IMR-90 (cell line): ENCODE results near the gene EVX1. TPM values are rescaled to one million over a fixed set of nuclear protein-coding genes. Genes with fewer than 3 reads are reported as not detected.

Experiments used
- ATAC-seq: fragments of 200-7000 bp; cut with Tn5 transposase; 2 replicates; pipeline ENCODE4 v1.9.1; 2020; ENCODE audit warnings: low read depth, mild to moderate bottlenecking, moderate library complexity
- BruUV-seq: library from RNA; stranded (reverse); fragments of 400-500 nt; replicated peaks from 2 replicates; lab custom pipeline; 2021; lab: Mats Ljungman, UMichigan
- CTCF ChIA-PET: fragments of 300-600 bp; formaldehyde crosslinking; extraction: SDS; loops from one replicate; lab custom pipeline; 2021; ENCODE audit warnings: antibody characterized with exemption; lab: Yijun Ruan, JAX
- POLR2A ChIA-PET: fragments of 300-600 bp; sonication (Branson Sonifier 250); formaldehyde crosslinking; loops from one replicate; lab custom pipeline; 2022; ENCODE audit warnings: antibody characterized with exemption; ENCODE audit not compliant: unreplicated experiment; lab: Charles Lee
- DNase-seq: peaks from one replicate; pipeline ENCODE4 v3.0.0; 2013
- H2AFZ ChIP-seq: replicated peaks from 2 replicates; pipeline ENCODE3; 2013; ENCODE audit warnings: low read length, mild to moderate bottlenecking; ENCODE audit not compliant: poor library complexity
- H2AK5ac ChIP-seq: 2 replicates; pipeline ENCODE4 v1.6.1; 2013; ENCODE audit warnings: low read depth, low read length, inconsistent platforms
- H2AK9ac ChIP-seq: replicated peaks from 2 replicates; pipeline ENCODE3; 2013; ENCODE audit warnings: mild to moderate bottlenecking, low read depth, low read length, moderate library complexity; ENCODE audit not compliant: poor library complexity
- H2BK120ac ChIP-seq: 2 replicates; pipeline ENCODE4 v1.6.1; 2013; ENCODE audit warnings: low read depth, low read length, inconsistent platforms
- H2BK15ac ChIP-seq: 3 replicates; pipeline ENCODE4 v1.6.1; 2013; ENCODE audit warnings: low read depth, low read length, inconsistent platforms
- H2BK20ac ChIP-seq: 2 replicates; pipeline ENCODE4 v1.6.1; 2013; ENCODE audit warnings: low read depth, mild to moderate bottlenecking, inconsistent platforms, low read length, moderate library complexity
- H2BK5ac ChIP-seq: 2 replicates; pipeline ENCODE4 v1.6.1; 2013; ENCODE audit warnings: mild to moderate bottlenecking, low read depth, low read length, inconsistent platforms; ENCODE audit not compliant: poor library complexity, severe bottlenecking
- H3K14ac ChIP-seq: replicated peaks from 2 replicates; pipeline ENCODE4 v1.6.1; 2013; ENCODE audit warnings: low read depth, low read length, inconsistent platforms
- H3K18ac ChIP-seq: 2 replicates; pipeline ENCODE4 v1.6.1; 2013; ENCODE audit warnings: low read depth, low read length, control low read depth
- H3K23ac ChIP-seq: 2 replicates; pipeline ENCODE4 v1.6.1; 2013; ENCODE audit warnings: low read depth, low read length, inconsistent platforms
- H3K27ac ChIP-seq: 2 replicates; pipeline ENCODE4 v1.5.1; 2013; ENCODE audit warnings: mild to moderate bottlenecking, control low read depth, low read length; ENCODE audit not compliant: insufficient read depth
- H3K27me3 ChIP-seq: 2 replicates; pipeline ENCODE4 v1.6.1; 2013; ENCODE audit warnings: low read length; ENCODE audit not compliant: control insufficient read depth, insufficient read depth
- H3K36me3 ChIP-seq: 2 replicates; pipeline ENCODE4 v1.6.1; 2013; ENCODE audit warnings: low read length, mixed read lengths; ENCODE audit not compliant: control insufficient read depth, insufficient read depth
- H3K4ac ChIP-seq: 2 replicates; pipeline ENCODE4 v1.6.1; 2013; ENCODE audit warnings: low read depth, low read length, inconsistent platforms
- H3K4me1 ChIP-seq: 2 replicates; pipeline ENCODE4 v1.6.1; 2013; ENCODE audit warnings: low read length, mixed read lengths; ENCODE audit not compliant: control insufficient read depth, insufficient read depth
- H3K4me2 ChIP-seq: 2 replicates; pipeline ENCODE4 v1.6.1; 2013; ENCODE audit warnings: low read depth, mild to moderate bottlenecking, control low read depth, low read length, moderate library complexity
- H3K4me3 ChIP-seq: 2 replicates; pipeline ENCODE4 v1.5.1; 2013; ENCODE audit warnings: low read depth, mild to moderate bottlenecking, control low read depth, low read length, moderate library complexity; ENCODE audit not compliant: insufficient read depth
- H3K56ac ChIP-seq: 2 replicates; pipeline ENCODE4 v1.6.1; 2013; ENCODE audit warnings: low read length, inconsistent platforms; ENCODE audit not compliant: insufficient read depth; ENCODE audit errors: extremely low read depth
- H3K79me1 ChIP-seq, 2 experiments: 2 replicates each; pipeline ENCODE4 v1.6.1; 2013; ENCODE audit warnings: low read length in 2 of 2, inconsistent platforms in 1 of 2, low read depth in 1 of 2
- H3K9ac ChIP-seq: 2 replicates; pipeline ENCODE4 v1.6.1; 2013; ENCODE audit warnings: low read depth, low read length, control low read depth
- H3K9me1 ChIP-seq: 2 replicates; pipeline ENCODE4 v1.6.1; 2013; ENCODE audit warnings: low read length, inconsistent platforms; ENCODE audit not compliant: insufficient read depth
- H3K9me3 ChIP-seq: 2 replicates; pipeline ENCODE4 v1.6.1; 2013; ENCODE audit warnings: low read length; ENCODE audit not compliant: control insufficient read depth, insufficient read depth
- H4K20me1 ChIP-seq: 2 replicates; pipeline ENCODE4 v1.6.1; 2013; ENCODE audit warnings: low read length, inconsistent platforms; ENCODE audit not compliant: insufficient read depth
- H4K5ac ChIP-seq: 2 replicates; pipeline ENCODE4 v1.6.1; 2013; ENCODE audit warnings: mild to moderate bottlenecking, low read depth, low read length, control low read depth
- H4K8ac ChIP-seq, 2 experiments: 2 replicates each; pipeline ENCODE4 v1.6.1; 2013; ENCODE audit warnings: low read depth in 2 of 2, low read length in 2 of 2, control low read depth in 1 of 2, inconsistent platforms in 1 of 2
- H4K91ac ChIP-seq: 2 replicates; pipeline ENCODE4 v1.6.1; 2013; ENCODE audit warnings: low read depth, low read length, inconsistent platforms; ENCODE audit not compliant: insufficient read depth
- BHLHE40 ChIP-seq: fragments of 150-350 bp; IDR thresholded peaks from 2 replicates; pipeline ENCODE4 v1.6.1; 2016; ENCODE audit warnings: mild to moderate bottlenecking, low read depth, low read length
- CEBPB ChIP-seq: IDR thresholded peaks from 2 replicates; pipeline ENCODE4 v1.6.1; 2012; ENCODE audit warnings: low read depth, low read length, improper control_type of control experiment
- FOS ChIP-seq: fragments of 150-350 bp; IDR thresholded peaks from 2 replicates; pipeline ENCODE4 v1.6.1; 2016; ENCODE audit warnings: low read depth, low read length
- MAFK ChIP-seq: IDR thresholded peaks from 2 replicates; pipeline ENCODE4 v1.6.1; 2012; ENCODE audit warnings: low read depth, low read length, improper control_type of control experiment
- WGBS, 2 experiments: methylation state at CpG; one replicate each; pipeline versions ENCODE4 v1.1.5 to v1.1.7; 2013; ENCODE audit warnings: missing lambda C conversion rate in 2 of 2; ENCODE audit not compliant: insufficient read length in 1 of 2; ENCODE audit errors: extremely low coverage in 2 of 2; 5-methylcytosine and 5-hydroxymethylcytosine counted together
- dilution Hi-C: fragments of 300-500 bp; cut with HindIII; formaldehyde crosslinking; loops from one replicate; pipeline ENCODE4 v1.14.3; 2018; ENCODE audit warnings: low sequenced_read_pairs; ENCODE audit not compliant: unreplicated experiment
- in situ Hi-C: fragments of 300-500 bp; cut with MboI; formaldehyde crosslinking; loops from 3 replicates; pipeline ENCODE4 v1.14.3; 2019; ENCODE audit warnings: low sequenced_read_pairs, inconsistent platforms, mixed read lengths
- intact Hi-C: fragments of 100-400 bp; cut with micrococcal nuclease; formaldehyde crosslinking; loops from 2 replicates; pipeline ENCODE4 v1.10.0; 2022
- polyA plus RNA-seq, 3 experiments: library from polyadenylated mRNA; depleted of rRNA; stranded (reverse); fragments of >200 nt; gene quantifications; 2 replicates each; pipeline ENCODE4 v1.2.3, GENCODE V29; 2012; ENCODE audit warnings: low replicate concordance in 1 of 3
- total RNA-seq: library from RNA; depleted of rRNA; stranded (reverse); fragments of >200 nt; gene quantifications from 2 replicates; pipeline ENCODE4 v1.2.3, GENCODE V29; 2012
- TF ChIP-seq, protein P1 (sequence below): fragments of 150-350 bp; IDR thresholded peaks from 2 replicates; pipeline ENCODE4 v1.6.1; 2016; ENCODE audit warnings: low read depth, mild to moderate bottlenecking, low read length, moderate library complexity, borderline replicate concordance

EVX1 gene
- total and polyA plus RNA-seq, 2 of the 4 experiments (the other 2 are of a cell fraction): not detected

DNA sequence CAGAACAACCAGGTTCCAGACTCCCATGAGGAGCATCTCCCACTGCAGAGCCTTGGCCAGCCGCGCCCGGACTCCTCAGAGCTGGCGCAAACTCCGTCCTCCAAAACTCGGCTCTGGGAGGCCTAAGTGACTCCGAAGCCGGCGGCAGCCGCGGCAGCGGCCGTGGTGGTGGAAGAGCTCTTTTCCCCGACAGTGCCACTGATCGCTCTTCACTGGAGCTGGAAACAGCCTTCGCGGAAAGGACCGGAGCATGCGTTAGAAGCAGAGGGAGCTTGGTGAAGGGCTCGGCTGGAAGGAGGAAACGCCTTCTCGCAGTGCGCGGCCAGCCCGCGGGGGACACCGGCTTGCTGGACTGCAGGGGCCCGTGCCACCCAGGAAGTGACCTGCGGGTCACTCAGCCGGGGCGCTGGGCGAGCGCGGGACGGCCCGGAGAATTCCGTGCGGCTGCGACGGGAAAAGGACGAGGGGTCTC lies 37.7 kb upstream of the EVX1 start:
- no peak overlapping the region for H3K14ac ChIP-seq
- H2AK5ac ChIP-seq: no peak overlapping the region
- peaks cover 2% of the 10 kb centered on the region; the same call in 1 of the 2 replicates for H3K4me1 ChIP-seq
- no peak overlapping the region for H3K23ac ChIP-seq
- ChIA-PET POLR2A (no interaction called here), CTCF (interaction anchor here (0.7 kb wide), 1 partner anchor 9 kb away, joined by 3 read pairs; no protein-coding TSS in a partner anchor)
- H3K56ac ChIP-seq: no peak overlapping the region
- no peak overlapping the region for H3K4me3 ChIP-seq
- H3K79me1 ChIP-seq: no peaks in the 10 kb centered on the region
- no TSS peak for BruUV-seq
- dilution Hi-C loops: no loop called here
- no peak overlapping the region for H2AK9ac ChIP-seq
- H3K9me1 ChIP-seq: peaks cover 5% of the 10 kb centered on the region; the same call in 1 of the 2 replicates
- ATAC-seq (peak; percentile 27), DNase-seq (no peak)
- in situ Hi-C loops: loop anchor here (5.0 to 10.0 kb wide), 2 partner anchors 377 to 570 kb away; no protein-coding TSS in a partner anchor
- peaks cover 97% of the 10 kb centered on the region for H3K27me3 ChIP-seq
- no peak overlapping the region for H2BK120ac ChIP-seq
- intact Hi-C loops: no loop called here
- H2BK20ac ChIP-seq: no peak overlapping the region
- no peak overlapping the region for H3K9ac ChIP-seq
- H2BK5ac ChIP-seq: no peak overlapping the region
- no peak overlapping the region for H4K91ac ChIP-seq
- no peak overlapping the region for H3K18ac ChIP-seq
- peaks cover 24% of the 10 kb centered on the region for H4K20me1 ChIP-seq
- WGBS, 2 experiments: 3% methylated on average over 31 of the region's 41 CpGs; no CpG with 5 or more reads in 1 of the 2 experiments
- no peak overlapping the region for H4K8ac ChIP-seq
- TF ChIP-seq, protein P1, sequence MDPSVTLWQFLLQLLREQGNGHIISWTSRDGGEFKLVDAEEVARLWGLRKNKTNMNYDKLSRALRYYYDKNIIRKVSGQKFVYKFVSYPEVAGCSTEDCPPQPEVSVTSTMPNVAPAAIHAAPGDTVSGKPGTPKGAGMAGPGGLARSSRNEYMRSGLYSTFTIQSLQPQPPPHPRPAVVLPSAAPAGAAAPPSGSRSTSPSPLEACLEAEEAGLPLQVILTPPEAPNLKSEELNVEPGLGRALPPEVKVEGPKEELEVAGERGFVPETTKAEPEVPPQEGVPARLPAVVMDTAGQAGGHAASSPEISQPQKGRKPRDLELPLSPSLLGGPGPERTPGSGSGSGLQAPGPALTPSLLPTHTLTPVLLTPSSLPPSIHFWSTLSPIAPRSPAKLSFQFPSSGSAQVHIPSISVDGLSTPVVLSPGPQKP: no peak
- TF ChIP-seq BHLHE40: no peak
- TF ChIP-seq CEBPB: no peak
- TF ChIP-seq FOS: no peak
- no peak for TF ChIP-seq MAFK
- no peak overlapping the region for H2BK15ac ChIP-seq
- no peak overlapping the region for H3K27ac ChIP-seq
- H3K36me3 ChIP-seq: no peaks in the 10 kb centered on the region
- H4K5ac ChIP-seq: no peak overlapping the region
- H3K9me3 ChIP-seq: peaks cover 7% of the 10 kb centered on the region; the same call in 1 of the 2 replicates
- H3K4me2 ChIP-seq: peak overlapping the region; percentile 31; the same call in 1 of the 2 replicates
- peak overlapping the region; percentile 59 for H2AFZ ChIP-seq
- H3K4ac ChIP-seq: no peak overlapping the region
